C4-2B (cell line): ENCODE data around the gene STIM1.

ENCODE experiments used
- H3K27ac ChIP-seq: fragments of 450-650 bp; 2 replicates; pipeline ENCODE4 v1.5.1; 2017
- ZFX ChIP-seq: fragments of 450-650 bp; IDR thresholded peaks from 2 replicates; pipeline ENCODE4 v1.6.1; 2017
- TF ChIP-seq, protein P1 (sequence below): fragments of 450-650 bp; conservative IDR thresholded peaks from 2 replicates; pipeline ENCODE4 v1.5.1; 2017; ENCODE audit warnings: mild to moderate bottlenecking

STIM1 gene

GRCh38 chr11:3954448-3955298, 99.2 kb downstream of the STIM1 start:
- no peak for TF ChIP-seq ZFX
- TF ChIP-seq, protein P1, sequence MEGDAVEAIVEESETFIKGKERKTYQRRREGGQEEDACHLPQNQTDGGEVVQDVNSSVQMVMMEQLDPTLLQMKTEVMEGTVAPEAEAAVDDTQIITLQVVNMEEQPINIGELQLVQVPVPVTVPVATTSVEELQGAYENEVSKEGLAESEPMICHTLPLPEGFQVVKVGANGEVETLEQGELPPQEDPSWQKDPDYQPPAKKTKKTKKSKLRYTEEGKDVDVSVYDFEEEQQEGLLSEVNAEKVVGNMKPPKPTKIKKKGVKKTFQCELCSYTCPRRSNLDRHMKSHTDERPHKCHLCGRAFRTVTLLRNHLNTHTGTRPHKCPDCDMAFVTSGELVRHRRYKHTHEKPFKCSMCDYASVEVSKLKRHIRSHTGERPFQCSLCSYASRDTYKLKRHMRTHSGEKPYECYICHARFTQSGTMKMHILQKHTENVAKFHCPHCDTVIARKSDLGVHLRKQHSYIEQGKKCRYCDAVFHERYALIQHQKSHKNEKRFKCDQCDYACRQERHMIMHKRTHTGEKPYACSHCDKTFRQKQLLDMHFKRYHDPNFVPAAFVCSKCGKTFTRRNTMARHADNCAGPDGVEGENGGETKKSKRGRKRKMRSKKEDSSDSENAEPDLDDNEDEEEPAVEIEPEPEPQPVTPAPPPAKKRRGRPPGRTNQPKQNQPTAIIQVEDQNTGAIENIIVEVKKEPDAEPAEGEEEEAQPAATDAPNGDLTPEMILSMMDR = no peak
- H3K27ac ChIP-seq = no peak overlapping the region

DNA sequence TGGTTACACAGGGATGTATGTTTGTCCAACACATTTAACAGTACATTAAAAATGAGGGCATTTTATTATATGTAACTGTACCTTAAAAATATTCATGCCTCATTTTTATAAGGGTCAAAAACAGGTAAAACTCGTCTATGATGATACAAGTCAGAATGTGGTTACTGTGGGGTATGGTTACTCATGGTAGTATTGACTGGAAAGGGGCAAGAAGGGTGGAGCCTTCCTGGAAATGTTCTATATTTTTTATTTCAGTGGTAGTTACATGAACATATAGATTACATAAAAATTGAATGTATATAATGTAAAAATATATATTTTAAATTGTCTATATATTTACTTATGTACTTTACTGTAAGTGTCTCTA, 99.8 kb downstream of the STIM1 start:
- TF ChIP-seq, protein P1 = no peak
- no peak for TF ChIP-seq ZFX
- no peak overlapping the region for H3K27ac ChIP-seq

- no peak overlapping the region for H3K27ac ChIP-seq
- TF ChIP-seq, protein P1 = no peak
Observed at GRCh38 chr11:3956038-3956437, 100.6 kb downstream of the STIM1 start.

DNA sequence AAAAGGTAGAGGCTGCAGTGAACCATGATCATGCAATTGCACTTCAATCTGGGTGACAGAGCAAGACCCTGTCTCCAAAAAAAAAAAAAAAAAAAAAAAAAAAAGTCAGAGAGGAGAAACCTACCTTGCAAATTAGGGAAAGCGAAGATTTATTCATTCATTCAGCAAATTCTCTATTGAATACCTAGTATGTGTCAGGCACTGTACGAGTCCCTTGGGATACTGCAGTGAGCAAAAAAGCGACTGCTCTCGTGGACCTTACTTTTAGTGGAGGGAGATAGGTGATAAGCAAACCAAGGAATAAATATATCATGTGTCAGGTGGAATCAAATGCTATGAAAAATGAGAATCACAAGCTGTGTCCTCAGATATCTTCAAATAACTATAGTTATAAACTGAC, 101.3 kb downstream of the STIM1 start:
- no peak for TF ChIP-seq ZFX
- TF ChIP-seq, protein P1 = no peak

DNA sequence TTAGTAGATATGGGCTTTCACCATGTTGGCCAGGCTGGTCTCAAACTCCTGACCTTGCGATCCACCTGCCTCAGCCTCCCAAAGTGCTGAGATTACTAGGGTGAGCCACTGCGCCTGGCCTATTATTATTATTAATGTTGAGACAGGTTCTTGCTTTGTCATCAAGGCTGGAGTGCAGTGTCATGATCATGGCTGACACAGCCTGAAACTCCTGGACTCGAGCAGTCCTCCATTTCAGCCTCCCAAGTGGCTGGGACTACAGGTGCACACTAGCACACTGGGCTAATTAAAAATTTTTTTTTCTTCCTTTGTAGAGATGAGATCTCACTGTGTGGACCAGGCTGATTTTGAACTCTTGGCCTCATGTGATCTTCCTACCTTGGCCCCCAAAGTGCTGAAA, 102.0 kb downstream of the STIM1 start:
- no peak for TF ChIP-seq ZFX
- TF ChIP-seq, protein P1 = no peak
- H3K27ac ChIP-seq = no peak overlapping the region

More for the DNA sequence above, 101.3 kb downstream of the STIM1 start:
- H3K27ac ChIP-seq = no peak overlapping the region

- no peak for TF ChIP-seq ZFX
- TF ChIP-seq, protein P1 = no peak
Observed at GRCh38 chr11:3958281-3958680, 102.8 kb downstream of the STIM1 start.

DNA sequence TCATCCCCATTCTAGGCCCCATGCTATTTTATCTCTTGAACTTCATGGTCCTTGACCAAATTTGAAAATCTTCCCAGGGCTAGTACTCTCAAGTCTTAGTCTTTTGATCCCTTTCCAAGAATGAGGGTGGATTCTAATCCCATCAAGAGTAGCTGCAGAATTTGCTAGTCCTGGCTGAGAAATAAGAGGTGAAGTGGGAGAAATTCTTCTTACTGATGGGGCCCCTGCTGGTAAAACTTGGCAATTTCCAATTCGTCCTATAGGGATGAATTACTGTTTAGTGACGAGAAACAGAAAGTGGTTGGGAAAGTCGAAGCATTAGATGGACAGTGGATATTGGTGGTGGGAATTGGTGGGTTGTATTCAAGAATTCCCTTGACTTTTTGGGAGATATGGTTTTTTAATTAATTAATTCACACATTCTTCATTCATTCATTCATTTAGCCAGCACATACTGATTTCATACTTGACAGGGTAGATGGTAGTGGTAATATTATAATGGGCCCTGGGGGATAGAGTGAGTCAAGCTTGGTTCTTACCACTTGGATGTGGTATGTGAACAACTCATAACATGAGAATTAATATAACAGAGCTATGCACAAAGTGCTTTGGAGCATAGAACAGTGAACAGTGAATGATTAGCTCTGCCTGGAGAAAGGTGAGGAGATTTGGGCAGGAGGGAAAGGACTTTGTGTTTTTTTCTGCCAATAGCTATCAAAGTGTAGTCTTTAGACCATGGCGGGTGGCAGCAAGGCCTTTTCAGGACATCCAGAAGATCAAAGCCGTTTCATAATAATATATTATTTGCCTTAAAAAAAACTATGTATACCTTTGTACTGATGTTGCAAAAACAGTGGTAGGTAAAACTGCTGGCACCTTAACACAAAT, 103.8 kb downstream of the STIM1 start:
- H3K27ac ChIP-seq = no peak overlapping the region
- TF ChIP-seq ZFX = no peak
- TF ChIP-seq, protein P1 = peak; percentile 20

More at GRCh38 chr11:3958281-3958680, 102.8 kb downstream of the STIM1 start:
- no peak overlapping the region for H3K27ac ChIP-seq
